Fibroblast of lung (primary cell): ENCODE results near the gene CSAD.

ENCODE experiments used
- CTCF ChIP-seq, 2 donors: IDR thresholded peaks in 1 of 2; conservative IDR thresholded peaks in 1 of 2; 1 replicate in 1 of 2; 2 replicates in 1 of 2; pipeline ENCODE4 v1.5.1; 2011 to 2012; ENCODE audit warnings: low read length in 2 of 2, control low read depth in 1 of 2, inconsistent platforms in 1 of 2, low read depth in 1 of 2, mild to moderate bottlenecking in 1 of 2
- EZH2 ChIP-seq: IDR thresholded peaks from 2 replicates; pipeline ENCODE4 v1.5.1; 2012; ENCODE audit warnings: low read length, control low read depth, mild to moderate bottlenecking; ENCODE audit errors: missing control alignments

GRCh38 chr12:53179687-53180219, 972 bp downstream of the CSAD start:
- TF ChIP-seq CTCF (conservative IDR thresholded peaks at IDR 0.05 in 1 of 2, IDR thresholded peaks at IDR 0.05 in 1 of 2; ENCODE audit: low read depth in 1 of 2, low read length in 2 of 2), result no peak
- TF ChIP-seq EZH2, result no peak
